ENCODE measurements around the gene AGPS.

DNA sequence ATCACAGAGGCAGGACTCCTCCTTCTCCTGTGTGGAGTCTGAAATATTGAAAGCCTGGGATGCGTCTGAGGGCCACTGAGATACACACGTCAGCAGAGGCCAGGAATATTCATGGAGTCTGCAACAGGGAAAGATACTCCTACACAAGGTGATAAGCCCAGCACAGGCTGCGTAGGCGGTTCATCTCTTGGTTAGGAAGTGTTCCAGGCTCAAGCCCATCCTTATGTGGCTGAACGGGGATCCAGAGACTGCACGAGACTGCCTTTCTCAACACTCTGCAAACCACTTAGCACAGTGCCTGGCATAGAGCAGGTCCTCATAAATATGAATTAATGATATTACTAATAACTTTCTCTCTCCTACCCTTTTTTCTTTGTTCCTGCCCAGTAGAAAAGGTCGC is 29.2 kb upstream of the AGPS start:
- TF ChIP-seq ELF4 (CRISPR knock-in tag; IDR thresholded peaks at IDR 0.05; ENCODE audit: borderline replicate concordance), result no peak
- no peak for TF ChIP-seq RXRA (CRISPR knock-in tag; IDR thresholded peaks at IDR 0.05)
- no peak for TF ChIP-seq ZNF773 (CRISPR knock-in tag; IDR thresholded peaks at IDR 0.05; ENCODE audit: borderline replicate concordance)
- TF ChIP-seq, protein P1, sequence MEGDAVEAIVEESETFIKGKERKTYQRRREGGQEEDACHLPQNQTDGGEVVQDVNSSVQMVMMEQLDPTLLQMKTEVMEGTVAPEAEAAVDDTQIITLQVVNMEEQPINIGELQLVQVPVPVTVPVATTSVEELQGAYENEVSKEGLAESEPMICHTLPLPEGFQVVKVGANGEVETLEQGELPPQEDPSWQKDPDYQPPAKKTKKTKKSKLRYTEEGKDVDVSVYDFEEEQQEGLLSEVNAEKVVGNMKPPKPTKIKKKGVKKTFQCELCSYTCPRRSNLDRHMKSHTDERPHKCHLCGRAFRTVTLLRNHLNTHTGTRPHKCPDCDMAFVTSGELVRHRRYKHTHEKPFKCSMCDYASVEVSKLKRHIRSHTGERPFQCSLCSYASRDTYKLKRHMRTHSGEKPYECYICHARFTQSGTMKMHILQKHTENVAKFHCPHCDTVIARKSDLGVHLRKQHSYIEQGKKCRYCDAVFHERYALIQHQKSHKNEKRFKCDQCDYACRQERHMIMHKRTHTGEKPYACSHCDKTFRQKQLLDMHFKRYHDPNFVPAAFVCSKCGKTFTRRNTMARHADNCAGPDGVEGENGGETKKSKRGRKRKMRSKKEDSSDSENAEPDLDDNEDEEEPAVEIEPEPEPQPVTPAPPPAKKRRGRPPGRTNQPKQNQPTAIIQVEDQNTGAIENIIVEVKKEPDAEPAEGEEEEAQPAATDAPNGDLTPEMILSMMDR (CRISPR knock-in tag; IDR thresholded peaks at IDR 0.05), result no peak
- no peak for TF ChIP-seq DPF2 (CRISPR knock-in tag; IDR thresholded peaks at IDR 0.05; ENCODE audit: borderline replicate concordance, low read depth)
- no peak for TF ChIP-seq HOXA9 (CRISPR knock-in tag; IDR thresholded peaks at IDR 0.05; ENCODE audit: borderline replicate concordance)
- TF ChIP-seq MAFG (CRISPR knock-in tag; IDR thresholded peaks at IDR 0.05), result no peak
- TF ChIP-seq, protein P2, sequence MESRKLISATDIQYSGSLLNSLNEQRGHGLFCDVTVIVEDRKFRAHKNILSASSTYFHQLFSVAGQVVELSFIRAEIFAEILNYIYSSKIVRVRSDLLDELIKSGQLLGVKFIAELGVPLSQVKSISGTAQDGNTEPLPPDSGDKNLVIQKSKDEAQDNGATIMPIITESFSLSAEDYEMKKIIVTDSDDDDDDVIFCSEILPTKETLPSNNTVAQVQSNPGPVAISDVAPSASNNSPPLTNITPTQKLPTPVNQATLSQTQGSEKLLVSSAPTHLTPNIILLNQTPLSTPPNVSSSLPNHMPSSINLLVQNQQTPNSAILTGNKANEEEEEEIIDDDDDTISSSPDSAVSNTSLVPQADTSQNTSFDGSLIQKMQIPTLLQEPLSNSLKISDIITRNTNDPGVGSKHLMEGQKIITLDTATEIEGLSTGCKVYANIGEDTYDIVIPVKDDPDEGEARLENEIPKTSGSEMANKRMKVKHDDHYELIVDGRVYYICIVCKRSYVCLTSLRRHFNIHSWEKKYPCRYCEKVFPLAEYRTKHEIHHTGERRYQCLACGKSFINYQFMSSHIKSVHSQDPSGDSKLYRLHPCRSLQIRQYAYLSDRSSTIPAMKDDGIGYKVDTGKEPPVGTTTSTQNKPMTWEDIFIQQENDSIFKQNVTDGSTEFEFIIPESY (CRISPR knock-in tag; IDR thresholded peaks at IDR 0.05), result no peak
- TF ChIP-seq ZNF547 (CRISPR knock-in tag; IDR thresholded peaks at IDR 0.05), result no peak
- TF ChIP-seq CEBPB (IDR thresholded peaks at IDR 0.05; ENCODE audit: borderline replicate concordance, low read depth, low read length), result no peak
- no peak for TF ChIP-seq ZNF317 (CRISPR knock-in tag; IDR thresholded peaks at IDR 0.05)
- TF ChIP-seq PHF20 (CRISPR knock-in tag; IDR thresholded peaks at IDR 0.05), result no peak
- no peak for TF ChIP-seq HMG20B (CRISPR knock-in tag; conservative IDR thresholded peaks at IDR 0.05)
